B cell (primary cell): Measurements from ENCODE around the gene GPR89A. TPM values are rescaled to one million over a fixed set of nuclear protein-coding genes. Genes with fewer than 3 reads are reported as not detected.
"Not testable (repeated sequence)": the region's sequence is repeated elsewhere in the genome, so short reads cannot be mapped to it uniquely, and the experiment has no call there.

Experiments used
- ATAC-seq: fragments of 200-7000 bp; cut with Tn5 transposase; one replicate; pipeline ENCODE4 v1.10.0; 2021; ENCODE audit warnings: low read depth, mild to moderate bottlenecking, moderate number of reproducible peaks, moderate library complexity
- CTCF ChIA-PET: fragments of 350-600 bp; sonication (Branson Sonifier 250); formaldehyde crosslinking; loops from one replicate; lab custom pipeline; 2021; ENCODE audit warnings: antibody characterized with exemption, inconsistent platforms; lab: Charles Lee
- POLR2A ChIA-PET: fragments of 350-600 bp; sonication (Branson Sonifier 250); formaldehyde crosslinking; loops from one replicate; lab custom pipeline; 2021; ENCODE audit warnings: antibody characterized with exemption; lab: Charles Lee
- DNase-seq: peaks from one replicate; pipeline ENCODE4 v3.0.0; 2013
- H2AFZ ChIP-seq: 2 replicates; pipeline ENCODE4 v1.6.1; 2012; ENCODE audit warnings: mild to moderate bottlenecking, low read depth, low read length; ENCODE audit not compliant: insufficient read depth, poor library complexity, severe bottlenecking
- H3K27ac ChIP-seq, 2 donors: 1 replicate in 1 of 2; 2 replicates in 1 of 2; pipeline ENCODE4 v1.5.1; 2012 to 2013; ENCODE audit warnings: low read length in 2 of 2, mild to moderate bottlenecking in 2 of 2, moderate library complexity in 1 of 2
- H3K27me3 ChIP-seq, 4 experiments: fragments of 200-600 bp in 1 of 4; sonication (generic) in 1 of 4; replicated peaks in 1 of 4; 1 replicate in 2 of 4; 2 replicates in 2 of 4; pipeline versions ENCODE4 v1.6.1 to v1.7.0; 2013 to 2016; ENCODE audit warnings: low read length in 3 of 4, mild to moderate bottlenecking in 2 of 4, mixed read lengths in 1 of 4, moderate library complexity in 1 of 4; ENCODE audit not compliant: insufficient read depth in 4 of 4, control insufficient read depth in 3 of 4; ENCODE audit errors: control extremely low read depth in 1 of 4
- H3K36me3 ChIP-seq, 2 experiments: replicated peaks in 1 of 2; 1 replicate in 1 of 2; 2 replicates in 1 of 2; pipeline versions ENCODE4 v1.6.1 to v1.7.1; 2013; ENCODE audit warnings: low read length in 1 of 2; ENCODE audit not compliant: insufficient read depth in 2 of 2, control insufficient read depth in 1 of 2; ENCODE audit errors: control extremely low read depth in 1 of 2, extremely low read depth in 1 of 2
- H3K4me1 ChIP-seq, 2 donors: fragments of 200-600 bp in 1 of 2; sonication (generic) in 1 of 2; 1 replicate in 1 of 2; 2 replicates in 1 of 2; pipeline versions ENCODE4 v1.5.1 to v1.6.1; 2013 to 2017; ENCODE audit warnings: low read length in 2 of 2; ENCODE audit not compliant: control insufficient read depth in 2 of 2, insufficient read depth in 2 of 2
- H3K4me2 ChIP-seq: replicated peaks from 2 replicates; pipeline ENCODE3; 2012; ENCODE audit warnings: mild to moderate bottlenecking, low read depth, low read length; ENCODE audit not compliant: poor library complexity, severe bottlenecking
- H3K4me3 ChIP-seq, 5 experiments: fragments of 200-600 bp in 1 of 5; sonication (generic) in 1 of 5; 1 replicate in 3 of 5; 2 replicates in 2 of 5; pipeline versions ENCODE4 v1.5.1 to v1.7.0; 2011 to 2016; ENCODE audit warnings: low read length in 4 of 5, mild to moderate bottlenecking in 4 of 5, low read depth in 2 of 5, control low read depth in 1 of 5, moderate library complexity in 1 of 5; ENCODE audit not compliant: insufficient read depth in 1 of 5; ENCODE audit errors: control extremely low read depth in 1 of 5, extremely low read depth in 1 of 5
- H3K79me2 ChIP-seq: fragments of 200-600 bp; sonication (generic); one replicate; pipeline ENCODE4 v1.6.0; 2016; ENCODE audit warnings: low read length; ENCODE audit not compliant: control insufficient read depth, insufficient read depth
- H3K9ac ChIP-seq: fragments of 200-600 bp; sonication (generic); 2 replicates; pipeline ENCODE4 v1.6.1; 2017; ENCODE audit warnings: mild to moderate bottlenecking, low read length, moderate library complexity
- H3K9me3 ChIP-seq, 3 donors: one replicate each; pipeline versions ENCODE4 v1.6.1 to v1.7.1; 2013; ENCODE audit warnings: low read length in 2 of 3; ENCODE audit not compliant: control insufficient read depth in 2 of 3, insufficient read depth in 1 of 3; ENCODE audit errors: control extremely low read depth in 1 of 3
- H4K20me1 ChIP-seq: 2 replicates; pipeline ENCODE4 v1.6.0; 2012; ENCODE audit warnings: mild to moderate bottlenecking, low read length; ENCODE audit not compliant: insufficient read depth, control insufficient read depth, poor library complexity, severe bottlenecking
- H3K27ac Mint-ChIP-seq: one replicate; pipeline ENCODE4 v1.8.0; 2021; ENCODE audit warnings: mixed read lengths
- H3K27me3 Mint-ChIP-seq: one replicate; pipeline ENCODE4 v1.8.0; 2021; ENCODE audit warnings: mixed read lengths
- H3K4me1 Mint-ChIP-seq: one replicate; pipeline ENCODE4 v1.8.0; 2021; ENCODE audit warnings: mixed read lengths
- H3K4me3 Mint-ChIP-seq: one replicate; pipeline ENCODE4 v1.8.0; 2021; ENCODE audit warnings: mixed read lengths
- H3K9me3 Mint-ChIP-seq: one replicate; pipeline ENCODE4 v1.8.0; 2022; ENCODE audit warnings: mixed read lengths; ENCODE audit not compliant: insufficient read depth
- CTCF ChIP-seq: fragments of 200-600 bp; IDR thresholded peaks from one replicate; pipeline ENCODE4 v1.8.0; 2022; ENCODE audit warnings: antibody characterized with exemption, mild to moderate bottlenecking
- WGBS: methylation state at CpG from one replicate; pipeline ENCODE4 v1.1.5; 2013; ENCODE audit warnings: missing lambda C conversion rate; ENCODE audit not compliant: insufficient coverage; 5-methylcytosine and 5-hydroxymethylcytosine counted together
- intact Hi-C: fragments of 100-400 bp; cut with micrococcal nuclease; formaldehyde crosslinking; loops from one replicate; pipeline ENCODE4 v1.10.0; 2022
- polyA plus RNA-seq: library from polyadenylated mRNA; depleted of rRNA; stranded (reverse); fragments of >200 nt; gene quantifications from 2 replicates; pipeline ENCODE4 v1.2.3, GENCODE V29; 2012
- total RNA-seq, 2 donors: library from RNA; stranded (reverse); fragments of 120-200 nt in 1 of 2; gene quantifications; 1 replicate in 1 of 2; 2 replicates in 1 of 2; pipeline versions ENCODE4 v1.2.3 to v1.2.4, GENCODE V29; 2013 to 2022

Gene GPR89A
- total and polyA plus RNA-seq, 2 donors (not counting 1 experiment from before 2014, with no cell fraction given): 11.4 to 46.8 TPM

- H3K27ac ChIP-seq, H3K27ac Mint-ChIP-seq, DNase-seq, CTCF ChIA-PET, H3K4me2 ChIP-seq, H3K27me3 ChIP-seq, H3K9me3 Mint-ChIP-seq, ATAC-seq, H3K4me3 Mint-ChIP-seq, H3K9ac ChIP-seq, intact Hi-C loops, H3K4me1 Mint-ChIP-seq, H3K27me3 Mint-ChIP-seq, H3K4me3 ChIP-seq, POLR2A ChIA-PET, H2AFZ ChIP-seq, H3K79me2 ChIP-seq, H4K20me1 ChIP-seq, H3K9me3 ChIP-seq, H3K4me1 ChIP-seq, H3K36me3 ChIP-seq: not testable (repeated sequence)
- peak; percentile 37 for TF ChIP-seq CTCF
- no CpG with 5 or more reads among the region's 7 CpGs for WGBS
Measured at GRCh38 chr1:145590806-145591205, 17.0 kb upstream of the GPR89A start.

GRCh38 chr1:145592347-145592746, 15.4 kb upstream of the GPR89A start:
- H3K4me1 ChIP-seq, H3K79me2 ChIP-seq, H2AFZ ChIP-seq, CTCF ChIA-PET, H3K4me3 Mint-ChIP-seq, H3K4me1 Mint-ChIP-seq, H4K20me1 ChIP-seq, H3K27ac Mint-ChIP-seq, H3K9me3 ChIP-seq, H3K9ac ChIP-seq, H3K36me3 ChIP-seq, H3K4me2 ChIP-seq, H3K27me3 ChIP-seq, H3K4me3 ChIP-seq, H3K27me3 Mint-ChIP-seq, intact Hi-C loops, POLR2A ChIA-PET, H3K27ac ChIP-seq, ATAC-seq, H3K9me3 Mint-ChIP-seq, DNase-seq: not testable (repeated sequence)

GRCh38 chr1:145595421-145595820, 12.4 kb upstream of the GPR89A start:
- H3K27me3 Mint-ChIP-seq: peaks cover 15% of the 10 kb centered on the region
- H3K4me2 ChIP-seq, CTCF ChIA-PET, H3K9ac ChIP-seq, H3K36me3 ChIP-seq, H3K79me2 ChIP-seq, H3K4me1 Mint-ChIP-seq, intact Hi-C loops, ATAC-seq, DNase-seq, H3K9me3 Mint-ChIP-seq, POLR2A ChIA-PET, H3K27me3 ChIP-seq, H3K4me1 ChIP-seq, H4K20me1 ChIP-seq, H3K4me3 Mint-ChIP-seq, H3K4me3 ChIP-seq, H2AFZ ChIP-seq, H3K9me3 ChIP-seq, H3K27ac Mint-ChIP-seq, H3K27ac ChIP-seq: not testable (repeated sequence)

- H3K4me2 ChIP-seq, ATAC-seq, intact Hi-C loops, H3K27ac ChIP-seq, H3K9ac ChIP-seq, H3K4me3 Mint-ChIP-seq, CTCF ChIA-PET, H3K4me1 ChIP-seq, H3K4me1 Mint-ChIP-seq, DNase-seq, H3K36me3 ChIP-seq, H3K79me2 ChIP-seq, H3K9me3 ChIP-seq, H3K27me3 ChIP-seq, H3K9me3 Mint-ChIP-seq, H2AFZ ChIP-seq, H3K4me3 ChIP-seq, POLR2A ChIA-PET, H3K27ac Mint-ChIP-seq, H4K20me1 ChIP-seq: not testable (repeated sequence)
- peaks cover 15% of the 10 kb centered on the region for H3K27me3 Mint-ChIP-seq
- 86% methylated on average over 6 of the region's 6 CpGs for WGBS
Measured at GRCh38 chr1:145596236-145596635, 11.6 kb upstream of the GPR89A start.
